HG02885 (cell line): ENCODE results near the gene RRP1B.
"Not testable (repeated sequence)": the region's sequence is repeated elsewhere in the genome, so short reads cannot be mapped to it uniquely, and the experiment has no call there.

Experiments used
- ATAC-seq: cut with Tn5 transposase; IDR thresholded peaks from one replicate; pipeline ENCODE4 v1.9.1; 2021; ENCODE audit warnings: mild to moderate bottlenecking; ENCODE audit not compliant: unreplicated experiment, poor library complexity

Gene RRP1B

GRCh38 chr21:43694437-43695079 is 35.2 kb downstream of the RRP1B start:
- ATAC-seq, result no peak

DNA sequence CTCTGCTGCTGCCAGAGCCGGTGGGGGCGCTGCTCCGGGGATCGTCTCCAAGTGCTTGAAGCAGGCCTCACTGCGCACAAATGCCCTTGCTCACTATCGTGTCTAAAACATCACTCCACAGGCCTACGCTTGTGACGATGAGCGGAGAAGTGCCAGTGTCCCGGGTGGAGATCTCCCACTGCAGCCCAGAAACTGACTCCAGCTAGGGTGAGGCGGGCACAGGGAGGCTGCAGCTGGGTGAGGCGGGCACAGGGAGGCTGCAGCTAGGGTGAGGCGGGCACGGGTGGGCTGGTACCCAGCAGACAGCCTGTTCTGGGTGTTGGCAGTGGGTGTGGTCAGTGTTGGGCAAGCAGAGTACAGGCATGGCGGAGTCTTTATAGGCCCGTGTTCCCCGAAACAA is 36.9 kb downstream of the RRP1B start:
- no peak for ATAC-seq

- no peak for ATAC-seq
Observed at GRCh38 chr21:43697758-43698643, 38.6 kb downstream of the RRP1B start.

DNA sequence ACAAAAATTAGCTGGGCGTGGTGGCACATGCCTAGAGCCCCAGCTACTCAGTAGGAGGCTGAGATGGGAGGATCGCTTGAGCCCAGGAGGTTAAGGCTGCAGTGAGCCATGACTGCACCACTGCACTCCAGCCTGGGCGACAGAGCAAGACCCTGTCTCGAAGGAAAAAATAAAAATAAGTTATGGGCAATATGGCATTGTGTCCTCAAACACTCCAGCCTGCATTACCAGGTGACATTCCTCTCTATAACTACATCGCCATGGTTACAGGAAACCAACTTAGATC is 40.1 kb downstream of the RRP1B start:
- not testable (repeated sequence) for ATAC-seq

DNA sequence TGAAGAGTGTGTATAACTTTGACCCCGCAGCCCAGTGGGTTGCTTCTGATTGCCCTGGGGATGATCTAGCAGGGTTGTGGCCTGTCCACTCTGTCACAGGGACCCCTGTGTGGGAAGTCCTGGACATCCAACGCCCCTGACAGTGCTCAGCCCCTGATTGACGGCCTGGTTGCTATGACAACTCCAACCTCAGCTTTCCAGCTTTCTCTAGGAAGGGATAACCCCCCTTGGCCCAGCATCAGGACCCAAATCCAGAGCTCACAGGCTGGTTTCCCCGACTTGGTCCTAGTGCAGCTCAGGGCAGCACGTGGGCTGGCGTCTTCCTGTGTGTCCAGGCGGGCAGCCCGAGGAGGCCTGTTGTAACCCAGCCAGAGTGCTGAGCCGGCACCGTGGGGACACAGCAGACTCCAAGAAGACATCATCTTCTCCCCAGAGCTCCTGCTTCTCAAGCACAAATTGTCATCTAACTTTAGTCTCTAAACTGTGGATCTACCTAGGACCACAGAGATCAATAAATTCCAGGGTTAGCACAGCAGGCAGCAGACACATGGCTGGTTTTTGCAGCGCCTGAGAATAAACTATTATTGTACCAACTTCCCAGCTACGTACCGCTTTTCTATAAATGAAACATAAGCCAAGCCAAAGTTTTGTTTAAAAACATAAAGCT is 40.7 kb downstream of the RRP1B start:
- ATAC-seq, result no peak

DNA sequence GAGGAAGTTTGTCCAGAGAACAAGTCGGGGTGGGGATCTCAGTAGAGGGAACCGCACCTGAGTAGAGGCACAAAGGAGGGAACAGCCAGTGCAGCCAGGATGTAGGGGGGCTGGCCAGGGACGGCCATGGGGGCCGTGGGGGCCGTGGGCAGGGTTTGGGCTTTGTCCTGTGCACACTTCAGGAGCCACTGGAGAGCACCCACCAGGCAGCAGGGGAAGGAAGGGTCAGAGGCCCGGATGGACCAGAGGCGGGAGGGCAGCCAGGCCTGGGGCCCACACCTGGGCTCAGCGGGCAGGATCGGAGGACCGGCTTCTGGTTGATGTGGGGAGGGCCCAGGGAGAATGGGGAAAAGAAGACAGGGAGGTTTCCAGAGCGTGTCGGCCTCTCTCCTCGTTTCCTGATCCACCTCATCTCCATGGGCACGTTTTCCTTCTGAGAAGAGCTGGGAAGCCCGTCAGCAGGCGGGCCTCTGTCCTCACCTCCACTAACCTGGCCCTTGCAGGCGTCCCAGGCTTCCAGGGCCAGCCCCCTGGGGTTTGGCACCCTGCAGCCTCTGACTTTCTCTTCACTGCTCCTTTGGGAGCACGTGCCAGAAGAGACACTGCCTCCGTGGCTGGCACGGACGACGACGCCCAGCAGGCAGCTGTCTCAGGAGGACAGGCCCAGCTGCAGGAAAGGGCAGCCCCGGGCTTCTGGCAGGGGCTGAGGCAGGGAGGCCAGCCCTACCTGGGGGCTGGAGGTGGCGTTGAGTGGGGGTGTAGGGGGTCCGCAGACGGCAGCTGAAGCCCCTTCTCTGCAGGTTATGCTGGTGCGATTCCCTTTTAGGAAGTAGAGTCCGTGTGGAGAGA is 42.8 kb downstream of the RRP1B start:
- no peak for ATAC-seq

GRCh38 chr21:43702785-43703034 is 43.4 kb downstream of the RRP1B start:
- ATAC-seq, result no peak

DNA sequence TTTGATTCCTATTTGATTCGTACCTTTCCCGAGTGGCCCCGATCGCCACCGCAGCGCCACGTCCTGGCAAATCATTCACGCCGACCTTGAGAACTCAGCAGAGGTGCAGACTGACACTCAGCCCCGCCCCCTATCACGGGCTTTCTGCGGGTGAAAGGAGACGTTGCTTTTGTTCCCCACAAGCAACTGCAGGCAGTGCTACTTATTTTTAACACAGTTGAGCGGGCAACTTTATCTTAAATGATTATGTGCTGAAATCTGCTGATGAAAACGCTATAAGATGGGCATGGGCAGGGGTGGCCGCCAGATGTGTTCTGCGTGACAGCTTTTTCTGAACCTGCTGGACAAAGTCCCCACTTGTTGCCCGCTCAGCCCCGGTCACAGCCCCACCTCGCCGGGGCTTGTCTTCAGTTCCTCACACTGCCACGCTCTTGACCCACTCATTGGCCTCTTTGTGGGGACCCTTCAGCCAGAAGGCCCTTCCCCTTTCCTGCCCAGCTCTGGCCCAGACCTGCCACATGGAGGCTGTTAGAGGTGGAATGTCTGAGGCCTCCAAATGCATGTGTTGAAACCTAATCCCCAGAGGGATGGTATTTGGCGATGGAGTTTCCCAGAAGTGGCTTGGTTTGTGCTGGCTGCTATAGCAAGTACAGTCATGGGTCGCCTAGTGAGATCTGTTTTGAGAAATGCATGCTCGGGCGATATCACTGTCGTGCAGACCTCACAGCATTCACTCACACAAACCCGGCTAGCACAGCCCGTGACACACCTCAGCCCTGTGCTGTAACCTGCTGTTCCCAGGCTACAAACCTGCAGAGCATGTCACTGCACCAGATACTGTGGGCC is 43.9 kb downstream of the RRP1B start:
- no peak for ATAC-seq

GRCh38 chr21:43707462-43707861 is 48.1 kb downstream of the RRP1B start:
- ATAC-seq, result no peak

DNA sequence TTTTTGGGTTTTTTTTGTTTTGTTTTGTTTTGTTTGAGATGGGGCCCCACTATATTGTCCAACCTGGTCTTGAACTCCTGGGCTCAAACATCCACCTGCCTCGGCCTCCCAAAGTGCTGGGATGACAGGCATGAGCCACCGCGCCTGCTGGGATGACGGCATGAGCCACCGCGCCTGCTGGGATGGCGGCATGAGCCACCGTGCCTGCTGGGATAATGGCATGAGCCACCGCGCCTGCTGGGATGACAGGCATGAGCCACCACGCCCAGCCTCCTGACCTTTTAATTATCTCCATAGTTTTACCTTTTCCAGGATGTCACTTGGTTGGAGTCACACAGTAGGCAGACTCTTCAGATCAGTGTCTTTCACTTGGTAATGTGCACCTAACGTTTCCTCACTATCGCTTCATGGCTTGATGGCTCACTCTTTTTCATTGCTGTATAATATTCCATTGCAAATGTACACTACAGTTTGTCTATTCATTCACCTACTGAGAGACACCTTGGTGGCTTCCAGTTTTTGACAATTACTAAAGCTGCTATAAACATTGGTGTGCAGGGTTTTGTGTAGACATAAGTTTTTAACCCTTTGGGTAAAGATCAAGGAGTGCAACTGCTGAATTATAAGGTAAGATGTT is 49.5 kb downstream of the RRP1B start:
- ATAC-seq, result no peak

DNA sequence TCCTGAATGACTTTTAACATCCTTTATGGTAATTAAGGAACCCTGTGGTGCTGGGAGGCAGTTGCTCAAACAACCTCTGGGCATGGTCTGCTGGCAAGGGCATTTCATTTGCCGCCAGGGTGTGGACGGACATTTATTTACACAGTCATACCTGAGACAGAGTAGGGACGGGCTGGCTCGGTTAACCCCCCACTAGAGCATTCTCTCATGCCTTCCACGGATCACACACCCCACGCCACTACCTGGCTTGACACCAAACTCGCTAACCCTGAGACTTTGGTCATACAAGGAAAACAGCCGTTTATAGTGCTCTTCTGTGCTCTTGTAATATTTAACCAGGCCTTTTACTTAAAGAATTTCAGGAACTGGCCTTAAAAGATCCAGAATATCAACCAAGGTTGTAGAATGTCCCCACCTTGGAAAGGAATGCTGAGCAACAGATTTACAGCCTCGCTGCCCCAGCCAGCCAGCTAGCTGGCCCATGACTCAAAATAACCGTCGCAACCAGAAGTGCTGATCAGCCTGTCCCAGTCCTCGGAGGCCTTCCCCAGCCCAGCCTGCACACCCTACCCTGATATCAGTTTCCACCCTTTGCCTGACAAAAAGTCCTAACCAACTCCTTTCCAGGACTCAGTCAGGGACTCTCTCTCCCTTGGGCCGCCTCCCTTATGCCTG is 53.0 kb downstream of the RRP1B start:
- no peak for ATAC-seq

DNA sequence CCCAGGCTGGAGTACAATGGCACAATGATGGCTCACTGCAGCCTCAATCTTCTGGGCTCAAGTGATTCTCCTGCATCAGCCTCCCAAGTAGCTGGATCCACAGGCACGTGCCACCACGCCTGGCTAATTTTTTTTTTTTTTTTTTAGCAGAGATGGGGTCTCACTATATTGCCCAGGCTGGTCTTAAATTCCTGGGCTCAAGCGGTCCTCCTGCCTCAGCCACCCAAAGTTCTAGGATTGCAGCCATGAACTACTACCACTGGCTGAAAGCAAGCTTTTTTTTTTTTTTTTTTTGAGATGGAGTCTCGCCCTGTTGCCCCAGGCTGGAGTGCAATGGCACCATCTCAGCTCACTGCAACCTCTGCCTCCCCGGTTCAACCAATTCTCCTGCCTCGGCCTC is 53.8 kb downstream of the RRP1B start:
- not testable (repeated sequence) for ATAC-seq

DNA sequence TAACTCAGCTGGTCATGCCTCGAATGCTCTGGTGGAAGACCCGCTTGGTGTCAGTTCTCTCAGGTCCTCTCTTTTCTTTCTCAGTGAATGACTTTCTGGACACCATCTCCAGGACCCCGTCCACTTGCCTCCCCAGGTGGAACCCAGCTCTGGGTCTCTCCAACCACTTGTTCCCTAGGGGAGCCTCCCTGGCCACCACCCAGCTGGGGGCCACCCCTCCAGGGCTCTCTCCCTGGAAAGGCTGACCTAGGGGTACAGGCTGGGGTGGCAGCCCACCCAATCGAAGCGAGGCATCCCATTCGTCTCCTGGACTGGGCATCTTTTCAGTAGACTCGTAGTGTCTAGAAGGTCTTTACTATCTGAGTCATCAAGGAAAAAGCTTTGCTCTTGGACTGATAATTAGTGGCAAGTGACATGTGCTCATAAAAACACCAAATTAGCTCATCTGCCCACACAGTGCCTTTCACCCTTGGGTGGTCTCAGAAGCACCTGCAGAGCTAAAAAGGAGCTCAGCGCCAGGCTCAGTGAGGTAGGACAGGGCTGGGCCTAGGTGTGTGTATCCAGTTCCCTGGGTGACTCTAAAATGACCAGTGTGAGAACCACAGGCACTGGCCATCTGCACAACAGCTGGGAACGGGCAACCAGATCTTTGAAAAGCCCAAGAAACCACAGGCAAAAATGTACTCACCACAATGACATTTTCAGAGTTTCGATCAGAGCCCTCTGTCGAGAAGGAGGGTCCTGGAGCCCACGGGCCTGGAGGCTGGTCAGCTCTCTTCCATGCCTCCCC is 57.2 kb downstream of the RRP1B start:
- peak; percentile 30 for ATAC-seq

- no peak for ATAC-seq
Observed at GRCh38 chr21:43717166-43717853, 58.0 kb downstream of the RRP1B start.

DNA sequence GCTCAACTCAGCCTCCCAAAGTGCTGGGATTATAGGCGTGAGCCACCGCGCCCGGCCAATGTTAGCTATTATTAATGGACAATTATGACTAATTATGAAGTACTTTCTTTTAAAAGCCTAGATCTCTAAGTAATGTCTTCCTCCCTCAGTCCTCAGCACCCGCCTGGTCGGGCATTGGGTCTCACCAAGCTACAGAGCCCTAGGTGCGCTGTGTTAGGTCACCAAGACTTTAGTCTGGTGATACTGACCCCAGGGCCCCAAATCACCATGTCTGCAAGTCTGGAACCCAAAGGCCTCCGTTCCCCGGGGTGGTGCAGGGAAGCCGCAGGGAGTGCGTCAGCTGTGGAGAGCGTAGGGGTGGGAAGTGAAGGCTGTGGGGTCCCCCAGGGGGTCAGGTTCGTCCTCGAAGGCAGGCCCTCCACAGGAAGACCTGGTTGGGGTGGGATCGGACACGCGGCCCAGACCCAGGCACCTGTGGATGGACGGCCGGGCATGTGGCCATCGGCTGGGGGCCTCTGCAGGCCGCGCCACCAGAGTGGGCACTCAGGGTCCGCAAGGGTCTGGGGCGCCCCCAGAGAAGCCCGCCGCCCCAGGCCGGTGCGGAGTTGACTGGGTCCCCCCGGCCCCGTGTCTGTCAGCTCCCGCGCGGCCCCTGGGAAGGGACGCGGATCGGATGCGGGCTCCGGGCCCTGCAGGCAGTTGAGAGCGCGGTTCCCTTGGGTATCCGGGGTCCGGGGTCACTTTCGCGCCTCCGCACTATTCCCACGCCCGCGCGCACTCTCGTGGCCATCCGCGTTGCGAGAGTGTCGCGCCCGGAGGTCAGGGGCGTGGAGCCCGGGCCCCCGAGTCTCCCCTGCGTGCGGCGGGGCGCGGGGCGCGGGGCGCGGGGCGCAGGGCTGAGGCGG is 58.9 kb downstream of the RRP1B start:
- ATAC-seq, result no peak

DNA sequence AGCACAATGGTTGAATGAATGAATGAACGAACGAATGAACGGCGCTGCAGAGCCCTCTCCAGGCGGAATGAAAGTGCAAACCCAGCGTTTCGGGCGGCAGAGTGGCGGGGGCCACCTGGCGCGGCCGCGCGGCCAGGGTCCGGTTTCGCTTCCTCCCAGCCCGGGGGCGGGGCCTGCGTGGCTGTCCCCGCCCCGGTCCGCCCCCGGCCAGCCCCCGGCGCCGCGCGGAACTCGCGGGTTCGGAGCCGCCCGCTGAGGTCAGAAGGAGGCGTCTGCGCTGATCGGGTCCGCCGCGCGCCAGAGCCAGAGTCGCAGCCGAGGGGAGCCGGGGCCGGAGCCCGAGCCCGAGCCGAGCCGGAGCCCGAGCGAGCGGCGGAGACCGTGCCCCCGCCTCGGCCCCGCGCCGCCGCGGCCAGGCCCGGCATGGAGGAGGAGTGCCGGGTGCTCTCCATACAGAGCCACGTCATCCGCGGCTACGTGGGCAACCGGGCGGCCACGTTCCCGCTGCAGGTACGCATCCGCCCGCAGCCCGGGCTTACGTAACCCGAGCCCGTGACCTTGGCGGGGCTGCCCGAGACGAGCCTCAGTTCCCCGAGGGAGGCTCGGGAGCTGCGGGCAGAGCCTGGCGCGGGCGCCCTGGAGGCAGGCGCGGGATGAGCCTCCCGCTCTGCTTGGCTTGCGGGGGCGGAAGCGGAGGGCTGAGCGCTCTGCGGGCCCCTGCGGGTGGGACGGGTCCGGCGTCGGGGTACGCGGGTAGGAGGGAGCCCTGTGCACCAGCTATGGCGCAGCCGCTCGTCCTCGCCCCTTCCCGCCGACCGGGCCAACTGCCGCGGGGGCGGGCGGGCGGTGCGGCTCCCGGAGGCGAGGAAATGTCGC is 59.8 kb downstream of the RRP1B start, which contains the start of gene PDXK:
TSS of gene PDXK (plus strand) at position 258 of the 876 bp plus-strand sequence. CDS start at position 424, 166 bp downstream.
- ATAC-seq, result peak; percentile 67
